Ascending aorta (tissue), 2 donors: ENCODE data around the gene DPYD. TPM values are rescaled to one million over a fixed set of nuclear protein-coding genes. Genes with fewer than 3 reads are reported as not detected.

Experiments used
- DNase-seq, 2 donors: peaks; one replicate each; pipeline ENCODE4 v3.0.0-alpha.2; 2019; ENCODE audit warnings: low spot score in 2 of 2
- H3K27ac ChIP-seq, 2 donors: fragments of 200-600 bp; sonication (generic); one replicate each; pipeline ENCODE4 v1.5.1; 2016 to 2017; ENCODE audit warnings: mild to moderate bottlenecking in 1 of 2
- H3K27me3 ChIP-seq: fragments of 200-600 bp; sonication (generic); one replicate; pipeline ENCODE4 v1.5.1; 2017
- H3K36me3 ChIP-seq, 2 donors: fragments of 200-600 bp; sonication (generic); one replicate each; pipeline ENCODE4 v1.5.1; 2016
- H3K4me1 ChIP-seq, 2 donors: fragments of 200-600 bp; sonication (generic); one replicate each; pipeline ENCODE4 v1.5.1; 2016 to 2017; ENCODE audit warnings: mild to moderate bottlenecking in 1 of 2
- H3K4me3 ChIP-seq, 2 donors: fragments of 200-600 bp; sonication (generic); one replicate each; pipeline ENCODE4 v1.5.1; 2016 to 2017; ENCODE audit warnings: mild to moderate bottlenecking in 1 of 2
- H3K9me3 ChIP-seq, 2 donors: fragments of 200-600 bp; sonication (generic); one replicate each; pipeline ENCODE4 v1.5.1; 2016
- CTCF ChIP-seq, 3 experiments: fragments of 200-600 bp in 2 of 3; fragments of 450-650 bp in 1 of 3; sonication (generic) in 2 of 3; IDR thresholded peaks; one replicate each; pipeline ENCODE4 v1.5.1; 2016 to 2019; ENCODE audit warnings: antibody characterized with exemption in 3 of 3, mild to moderate bottlenecking in 1 of 3, moderate library complexity in 1 of 3
- intact Hi-C: fragments of 100-400 bp; cut with DNase I; formaldehyde crosslinking; loops from one replicate; pipeline ENCODE4 v1.15.1; 2023
- total RNA-seq: library from RNA; depleted of rRNA; stranded (reverse); fragments of >200 nt; gene quantifications from one replicate; pipeline ENCODE4 v1.1.0, GENCODE V29; 2016

Gene DPYD
- total RNA-seq, 1 donor from 2014 or later: 22.9 TPM

DNA sequence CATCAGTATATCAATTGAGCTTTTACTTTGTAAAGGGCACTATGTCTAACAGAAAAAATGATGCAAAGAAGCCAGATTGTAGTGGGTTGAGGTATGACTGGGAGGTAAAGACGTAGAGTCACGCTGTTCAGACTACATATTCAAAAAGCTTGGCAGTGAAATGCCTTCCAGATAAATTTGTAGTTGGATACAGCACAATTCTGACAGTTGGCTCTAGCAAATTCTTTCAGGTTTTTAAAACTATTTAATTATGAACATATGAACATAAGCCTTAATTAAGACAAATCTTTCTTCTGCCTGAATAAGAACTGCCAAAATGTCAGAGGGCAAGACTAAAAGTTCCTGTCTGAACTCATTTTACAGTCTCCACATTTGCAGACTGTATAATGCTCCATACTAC, 118.8 kb downstream of the DPYD start:
- no peak overlapping the region for H3K27ac ChIP-seq
- H3K4me1 ChIP-seq: no peaks in the 10 kb centered on the region
- intact Hi-C loops: no loop called here
- DNase-seq: no peak
- no peaks in the 10 kb centered on the region for H3K27me3 ChIP-seq
- no peak for TF ChIP-seq CTCF (IDR thresholded peaks at IDR 0.05)
- no peaks in the 10 kb centered on the region for H3K9me3 ChIP-seq
- no peak overlapping the region for H3K4me3 ChIP-seq
- no peaks in the 10 kb centered on the region for H3K36me3 ChIP-seq

DNA sequence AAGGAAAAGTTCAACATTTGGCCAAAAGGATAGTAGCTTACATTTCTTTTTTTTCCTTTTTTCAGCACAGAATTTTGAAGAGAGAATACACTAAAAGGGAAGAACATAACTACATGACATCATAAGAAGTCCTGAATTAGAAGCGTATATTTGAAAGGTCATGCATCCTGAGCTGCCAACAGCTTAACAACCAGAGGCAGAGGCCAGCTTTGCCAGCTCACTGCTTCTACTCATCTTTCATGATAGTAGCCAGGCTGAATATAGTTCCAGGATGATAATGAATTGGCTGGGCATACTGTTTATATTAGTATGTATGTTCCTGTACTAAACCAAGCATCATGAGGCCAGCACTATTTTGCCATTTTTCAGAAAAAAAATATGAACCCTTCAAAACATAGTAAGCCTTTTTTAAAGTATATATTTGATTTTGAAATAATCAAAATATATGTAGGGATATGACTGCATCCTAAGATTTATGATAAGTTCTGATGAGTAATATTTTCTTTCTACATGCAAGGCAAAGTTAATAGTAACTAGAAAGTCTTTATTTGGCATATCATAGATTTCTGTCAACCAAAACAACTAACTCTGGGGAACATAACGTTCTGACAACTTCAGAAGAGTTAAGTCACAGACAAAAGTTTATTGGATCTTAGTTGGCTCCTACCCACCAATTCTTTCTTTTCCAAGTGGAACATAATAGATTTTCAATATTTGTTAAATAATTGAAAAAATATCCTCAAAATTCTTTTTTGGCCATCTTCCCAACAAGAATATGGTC, 123.2 kb downstream of the DPYD start:
- no peaks in the 10 kb centered on the region for H3K36me3 ChIP-seq
- intact Hi-C loops: no loop called here
- H3K27me3 ChIP-seq: no peaks in the 10 kb centered on the region
- H3K4me3 ChIP-seq: no peak overlapping the region
- DNase-seq: no peak
- TF ChIP-seq CTCF (IDR thresholded peaks at IDR 0.05): no peak
- H3K9me3 ChIP-seq: no peaks in the 10 kb centered on the region
- no peak overlapping the region for H3K27ac ChIP-seq
- H3K4me1 ChIP-seq: no peaks in the 10 kb centered on the region

DNA sequence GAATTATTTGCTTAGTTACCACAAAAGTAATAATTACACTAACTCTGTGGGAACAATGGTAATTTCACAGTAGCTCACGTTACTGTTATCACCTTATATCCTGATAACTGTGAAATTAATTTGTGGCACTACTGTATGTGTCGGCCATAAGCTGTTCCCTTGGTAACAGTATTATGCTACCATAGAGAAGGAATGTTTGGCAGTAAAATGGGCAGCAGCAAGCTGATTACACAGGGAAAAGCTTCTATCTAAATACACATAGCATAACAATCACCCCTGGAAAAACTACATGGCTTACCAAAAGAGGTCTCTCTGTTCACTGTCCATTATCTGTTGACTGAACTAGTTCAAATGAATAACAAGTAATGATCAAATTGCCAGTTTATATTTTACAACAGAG, 124.1 kb downstream of the DPYD start:
- Histone ChIP-seq H3K4me3 (no peak overlapping the region), H3K4me1 (no peaks in the 10 kb centered on the region), H3K9me3 (no peaks in the 10 kb centered on the region), H3K27ac (no peak overlapping the region), H3K36me3 (no peaks in the 10 kb centered on the region), H3K27me3 (no peaks in the 10 kb centered on the region)
- intact Hi-C loops: no loop called here
- TF ChIP-seq CTCF (IDR thresholded peaks at IDR 0.05): no peak
- no peak for DNase-seq

DNA sequence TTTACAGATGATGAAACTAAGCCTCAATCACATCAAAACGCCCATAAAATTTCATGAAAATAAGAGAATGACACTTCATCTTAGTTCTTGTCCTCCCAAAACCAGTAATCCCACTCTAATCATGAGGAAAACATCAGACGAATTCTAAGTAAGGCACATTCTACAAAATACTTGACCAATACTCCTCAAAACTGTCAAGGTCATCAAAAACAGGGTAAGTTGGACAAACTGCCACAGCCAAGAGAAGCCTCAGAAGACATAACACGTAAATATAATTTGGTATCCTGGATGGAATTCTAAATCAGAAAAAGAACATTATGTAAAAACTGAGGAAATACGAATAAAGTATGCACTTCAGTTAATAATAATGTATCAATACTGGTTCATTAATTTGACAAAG, 128.2 kb downstream of the DPYD start:
- H3K4me3 ChIP-seq: no peak overlapping the region
- TF ChIP-seq CTCF (IDR thresholded peaks at IDR 0.05): no peak
- no peaks in the 10 kb centered on the region for H3K4me1 ChIP-seq
- no peak overlapping the region for H3K27ac ChIP-seq
- intact Hi-C loops: no loop called here
- H3K9me3 ChIP-seq: no peaks in the 10 kb centered on the region
- no peaks in the 10 kb centered on the region for H3K36me3 ChIP-seq
- no peak for DNase-seq
- no peaks in the 10 kb centered on the region for H3K27me3 ChIP-seq

GRCh38 chr1:97791251-97791650, 129.6 kb downstream of the DPYD start:
- intact Hi-C loops: no loop called here
- Histone ChIP-seq H3K27ac (no peak overlapping the region), H3K9me3 (no peaks in the 10 kb centered on the region), H3K27me3 (no peaks in the 10 kb centered on the region), H3K36me3 (no peaks in the 10 kb centered on the region), H3K4me3 (no peak overlapping the region), H3K4me1 (no peaks in the 10 kb centered on the region)
- TF ChIP-seq CTCF (IDR thresholded peaks at IDR 0.05): no peak
- no peak for DNase-seq

DNA sequence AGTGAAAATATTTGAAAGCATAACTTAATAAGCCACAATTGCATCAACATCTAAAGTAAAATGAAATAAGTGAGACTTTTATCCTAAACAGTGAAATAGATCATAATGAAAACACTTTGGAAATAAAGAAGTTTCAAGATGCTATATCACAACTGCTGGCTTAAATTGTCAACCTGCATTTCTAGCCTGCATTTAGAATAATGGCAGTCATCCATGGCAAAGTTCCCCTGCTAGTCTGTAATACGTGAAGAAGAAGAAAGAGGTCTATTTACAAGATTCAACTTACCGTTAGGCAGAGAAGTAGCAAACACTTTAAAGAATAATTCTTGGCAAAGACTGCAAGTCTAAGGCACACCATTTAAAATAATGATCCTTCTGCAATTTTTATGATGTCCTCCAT, 133.6 kb downstream of the DPYD start:
- no peak for TF ChIP-seq CTCF (IDR thresholded peaks at IDR 0.05)
- no peaks in the 10 kb centered on the region for H3K27me3 ChIP-seq
- no peak overlapping the region for H3K27ac ChIP-seq
- no peak for DNase-seq
- no peaks in the 10 kb centered on the region for H3K36me3 ChIP-seq
- H3K9me3 ChIP-seq: no peaks in the 10 kb centered on the region
- H3K4me1 ChIP-seq: no peaks in the 10 kb centered on the region
- intact Hi-C loops: no loop called here
- H3K4me3 ChIP-seq: no peak overlapping the region
